Erythroblast (primary cell): ENCODE measurements around the gene TAOK3.

Source experiments
- GATA1 ChIP-seq: IDR thresholded peaks from 2 replicates; pipeline ENCODE4 v1.6.1; 2011; ENCODE audit warnings: low read depth, mild to moderate bottlenecking, control low read depth, low read length, moderate library complexity
- POLR2A ChIP-seq: IDR thresholded peaks from 2 replicates; pipeline ENCODE4 v1.6.1; 2011; ENCODE audit warnings: mild to moderate bottlenecking, low read length

- no peak for TF ChIP-seq POLR2A
- TF ChIP-seq GATA1 = no peak
These were observed 27.4 kb downstream of the TAOK3 start for GRCh38 chr12:118345355-118345754.
